GM23338 (cell line): ENCODE data around the gene RNF44.

Experiments
- CTCF ChIP-seq, 2 experiments: fragments of 200-600 bp in 1 of 2; sonication (generic) in 1 of 2; conservative IDR thresholded peaks; 2 replicates each; pipeline versions ENCODE4 v1.5.1 to v1.6.1; 2016 to 2017; ENCODE audit warnings: antibody characterized with exemption in 2 of 2, low read depth in 2 of 2, mild to moderate bottlenecking in 2 of 2, moderate library complexity in 1 of 2
- EZH2 ChIP-seq: fragments of 200-600 bp; sonication (generic); IDR thresholded peaks from one replicate; pipeline ENCODE4 v1.8.0; 2017; ENCODE audit warnings: antibody characterized with exemption, mild to moderate bottlenecking, low read depth; ENCODE audit not compliant: unreplicated experiment
- NANOG ChIP-seq: IDR thresholded peaks from 2 replicates; pipeline ENCODE4 v1.6.1; 2016; ENCODE audit warnings: antibody characterized with exemption, borderline replicate concordance
- POLR2AphosphoS5 ChIP-seq: IDR thresholded peaks from 2 replicates; pipeline ENCODE4 v1.6.1; 2016; ENCODE audit warnings: antibody characterized with exemption, low read depth
- REST ChIP-seq: IDR thresholded peaks from one replicate; pipeline ENCODE4 v1.6.1; 2018; ENCODE audit warnings: antibody characterized with exemption; ENCODE audit not compliant: unreplicated experiment
- ZNF114 ChIP-seq: fragments of 250-450 bp; sonication (Bioruptor Pico); IDR thresholded peaks from 2 replicates; pipeline ENCODE4 v1.5.0; 2020; ENCODE audit warnings: mild to moderate bottlenecking, moderate library complexity

GRCh38 chr5:176579323-176579722 lies 42.1 kb upstream of the RNF44 start:
- TF ChIP-seq CTCF (conservative IDR thresholded peaks at IDR 0.05; ENCODE audit: low read depth in 2 of 2) = no peak
- no peak for TF ChIP-seq POLR2AphosphoS5
- TF ChIP-seq ZNF114 (CRISPR knock-in tag) = no peak
- TF ChIP-seq REST = no peak
- no peak for TF ChIP-seq EZH2
- TF ChIP-seq NANOG = no peak
